Activated CD8-positive, alpha-beta memory T cell treated with anti-CD3 and anti-CD28 coated beads, Interleukin-2, amount 50 U/mL, for 24 hours (primary cell): Measurements from ENCODE around the gene DEF6.
"Not testable (repeated sequence)": the region's sequence is repeated elsewhere in the genome, so short reads cannot be mapped to it uniquely, and the experiment has no call there.

Source experiments
- DNase-seq: peaks from one replicate; pipeline ENCODE4 v3.0.0-alpha.2; 2020; ENCODE audit errors: extremely low read depth

DEF6 gene

DNA sequence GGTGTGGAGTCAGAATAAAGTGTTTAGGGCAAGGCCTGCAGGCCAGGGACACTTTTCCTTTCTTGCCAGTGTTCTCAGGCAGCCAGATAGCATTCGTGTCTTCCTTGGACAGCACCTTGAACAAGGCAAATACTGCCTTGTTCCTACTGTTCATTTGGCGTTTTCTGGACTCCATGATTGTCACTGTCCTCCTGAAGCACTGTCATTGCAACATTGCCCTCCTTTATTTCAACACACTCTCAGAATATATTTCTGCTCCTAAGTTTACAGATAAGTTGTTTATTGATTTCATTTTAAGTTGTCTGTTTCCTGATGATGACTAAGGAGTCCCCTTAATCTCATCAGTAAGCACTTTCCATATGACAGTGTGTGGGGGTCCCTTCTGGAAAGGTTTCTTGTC lies 15.1 kb upstream of the DEF6 start:
- DNase-seq: no peak

DNA sequence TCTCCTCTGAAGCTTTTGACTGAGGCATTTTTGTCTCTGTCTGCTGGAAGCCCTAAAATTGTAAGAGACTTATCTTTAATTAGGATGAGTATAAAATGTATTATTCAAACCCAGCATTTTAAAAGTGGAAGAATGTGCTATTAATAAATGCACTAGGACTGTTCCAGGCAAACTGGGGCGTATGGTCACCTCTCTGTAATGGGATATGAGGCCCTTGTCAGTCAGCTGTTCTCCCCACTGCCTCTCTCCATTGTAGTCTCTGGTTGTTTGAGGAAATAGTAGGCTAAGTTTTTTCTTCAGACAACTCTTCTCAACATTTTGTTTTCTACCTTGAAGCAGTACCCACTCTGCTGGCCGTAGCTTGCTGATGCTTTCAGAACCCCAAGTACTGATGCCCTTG lies 14.3 kb upstream of the DEF6 start:
- no peak for DNase-seq

GRCh38 chr6:35287671-35288396 lies 9.8 kb upstream of the DEF6 start:
- DNase-seq: no peak

DNA sequence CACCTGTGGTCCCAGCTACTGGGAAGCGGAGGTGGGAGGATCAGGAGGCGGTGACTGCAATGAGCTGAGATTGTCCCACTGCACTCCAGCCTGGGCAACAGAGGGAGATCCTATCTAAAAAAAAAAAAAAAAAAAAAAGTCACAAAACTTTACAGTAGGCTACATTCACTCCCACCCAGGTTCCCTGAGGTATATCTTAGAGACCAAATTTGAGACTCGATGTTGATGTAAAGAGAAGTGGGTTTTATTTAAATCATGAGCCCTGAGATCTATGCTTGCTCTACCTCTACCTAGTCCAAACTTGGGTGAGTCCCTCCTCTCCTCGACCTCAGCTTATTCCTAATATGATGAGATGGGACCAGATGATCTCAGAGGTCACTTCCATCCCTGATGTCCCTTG lies 8.8 kb upstream of the DEF6 start:
- no peak for DNase-seq

- no peak for DNase-seq
These were observed 6.1 kb upstream of the DEF6 start for GRCh38 chr6:35291491-35291890.

GRCh38 chr6:35292494-35292893 lies 5.1 kb upstream of the DEF6 start:
- no peak for DNase-seq

- DNase-seq: no peak
These were observed 3.9 kb upstream of the DEF6 start for GRCh38 chr6:35293681-35294080.

GRCh38 chr6:35294308-35294945 lies 3.2 kb upstream of the DEF6 start:
- no peak for DNase-seq

DNA sequence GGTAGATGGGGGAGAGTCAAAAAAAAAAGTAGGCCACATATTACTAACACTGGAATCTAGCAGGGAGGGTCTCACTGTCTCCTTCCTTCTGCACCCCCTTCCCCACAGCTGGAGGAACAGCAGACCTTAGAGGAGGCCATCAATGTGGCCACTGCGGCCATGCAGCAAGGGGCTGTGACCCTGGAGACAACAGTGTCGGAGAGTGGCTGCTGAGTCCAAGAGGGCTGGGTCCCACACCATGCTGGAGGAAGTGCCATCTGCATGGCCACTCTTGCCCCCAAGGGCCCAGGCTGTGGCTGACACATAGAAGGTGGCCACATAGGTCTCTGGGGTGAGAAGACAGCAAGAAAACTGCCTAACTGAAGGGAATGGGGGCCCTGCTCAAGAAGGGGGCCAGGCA lies 2.6 kb upstream of the DEF6 start:
- DNase-seq: no peak

GRCh38 chr6:35295521-35296315 lies 1.9 kb upstream of the DEF6 start:
- no peak for DNase-seq

- no peak for DNase-seq
These were observed 552 bp upstream of the DEF6 start for GRCh38 chr6:35296931-35297600.

- no peak for DNase-seq
These were observed 1.1 kb downstream of the DEF6 start for GRCh38 chr6:35298625-35299140.

- DNase-seq: no peak
These were observed 2.1 kb downstream of the DEF6 start for GRCh38 chr6:35299674-35300073.

GRCh38 chr6:35300848-35301247 lies 3.2 kb downstream of the DEF6 start:
- DNase-seq: no peak

- DNase-seq: peak; percentile 79
These were observed 5.1 kb downstream of the DEF6 start for GRCh38 chr6:35302604-35303241.

- DNase-seq: no peak
These were observed 6.7 kb downstream of the DEF6 start for GRCh38 chr6:35304299-35304698.

GRCh38 chr6:35305117-35305516 lies 7.5 kb downstream of the DEF6 start:
- no peak for DNase-seq

GRCh38 chr6:35307138-35307537 lies 9.5 kb downstream of the DEF6 start:
- DNase-seq: not testable (repeated sequence)

- not testable (repeated sequence) for DNase-seq
These were observed 10.9 kb downstream of the DEF6 start for GRCh38 chr6:35308543-35308942.

- DNase-seq: no peak
These were observed 12.1 kb downstream of the DEF6 start for GRCh38 chr6:35309611-35310264.

DNA sequence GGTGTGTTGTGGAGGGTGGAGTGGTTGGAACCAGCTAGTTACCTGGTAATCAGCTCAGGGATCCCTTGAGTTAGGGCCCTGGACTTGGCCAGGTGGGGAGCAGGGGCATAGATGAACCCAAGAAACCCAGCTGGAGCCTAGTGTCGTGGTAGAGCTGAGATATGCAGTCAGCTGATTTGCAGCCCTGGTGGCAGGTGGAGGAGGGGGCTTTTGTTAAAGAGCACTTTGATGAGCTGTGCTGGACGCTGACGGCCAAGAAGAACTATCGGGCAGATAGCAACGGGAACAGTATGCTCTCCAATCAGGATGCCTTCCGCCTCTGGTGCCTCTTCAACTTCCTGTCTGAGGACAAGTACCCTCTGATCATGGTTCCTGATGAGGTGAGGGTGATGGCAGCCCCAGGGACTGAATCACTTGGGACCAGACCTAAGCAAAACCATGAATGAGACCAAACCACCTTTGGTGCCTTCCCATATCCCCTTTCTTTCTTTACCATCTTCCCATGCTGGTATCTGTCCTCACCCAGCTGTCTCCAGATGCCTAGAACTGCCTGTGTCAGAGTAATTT lies 12.7 kb downstream of the DEF6 start:
- no peak for DNase-seq
